ENCODE measurements around the gene SERPINB10.
"Not testable (repeated sequence)": the region's sequence is repeated elsewhere in the genome, so short reads cannot be mapped to it uniquely, and the experiment has no call there.

Gene SERPINB10

DNA sequence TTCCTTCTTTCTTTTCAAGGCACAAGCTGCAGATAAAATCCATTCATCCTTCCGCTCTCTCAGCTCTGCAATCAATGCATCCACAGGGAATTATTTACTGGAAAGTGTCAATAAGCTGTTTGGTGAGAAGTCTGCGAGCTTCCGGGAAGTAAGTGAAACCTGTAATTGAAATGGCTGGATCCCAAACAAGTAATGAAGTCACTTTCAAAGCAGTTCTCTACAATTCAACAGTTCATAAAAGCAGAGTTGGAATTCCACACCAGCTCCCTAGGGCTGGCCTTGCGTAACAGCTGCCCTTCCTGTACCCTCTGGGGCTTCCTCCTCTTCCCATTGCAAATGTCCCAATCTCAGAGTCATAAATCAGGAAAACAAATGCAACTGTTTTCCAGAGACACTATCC is 10.7 kb upstream of the SERPINB10 start:
- Mint-ChIP-seq H3K27me3 (peaks cover 45% of the 10 kb centered on the region), H3K9me3 (no peaks in the 10 kb centered on the region), H3K4me3 (no peak overlapping the region), H3K27ac (ENCODE audit: low read depth) (no peak overlapping the region), H3K4me1 (no peaks in the 10 kb centered on the region), H3K36me3 (ENCODE audit: insufficient read depth) (no peaks in the 10 kb centered on the region)
- DNase-seq (ENCODE audit: low spot score in 2 of 2) (no peak), ATAC-seq (replicated peaks; ENCODE audit: extremely low read depth, poor library complexity, severe bottlenecking) (no peak)

GRCh38 chr18:63899206-63899605 is 8.6 kb upstream of the SERPINB10 start:
- no peaks in the 10 kb centered on the region for H3K36me3 Mint-ChIP-seq (ENCODE audit: insufficient read depth)
- H3K9me3 Mint-ChIP-seq: no peaks in the 10 kb centered on the region
- no peak for DNase-seq (ENCODE audit: low spot score in 2 of 2)
- H3K4me3 Mint-ChIP-seq: no peak overlapping the region
- H3K27ac Mint-ChIP-seq (ENCODE audit: low read depth): no peak overlapping the region
- H3K4me1 Mint-ChIP-seq: no peaks in the 10 kb centered on the region
- H3K27me3 Mint-ChIP-seq: peaks cover 32% of the 10 kb centered on the region
- no peak for ATAC-seq (replicated peaks; ENCODE audit: extremely low read depth, poor library complexity, severe bottlenecking)

- DNase-seq (ENCODE audit: low spot score in 2 of 2) (no peak), ATAC-seq (replicated peaks; ENCODE audit: extremely low read depth, poor library complexity, severe bottlenecking) (no peak)
- H3K4me3 Mint-ChIP-seq: no peak overlapping the region
- H3K36me3 Mint-ChIP-seq (ENCODE audit: insufficient read depth): no peaks in the 10 kb centered on the region
- peaks cover 33% of the 10 kb centered on the region for H3K27me3 Mint-ChIP-seq
- no peak overlapping the region for H3K27ac Mint-ChIP-seq (ENCODE audit: low read depth)
- H3K9me3 Mint-ChIP-seq: no peaks in the 10 kb centered on the region
- H3K4me1 Mint-ChIP-seq: no peaks in the 10 kb centered on the region
These were observed 3.7 kb upstream of the SERPINB10 start for GRCh38 chr18:63903851-63904570.

GRCh38 chr18:63904694-63905093 is 3.1 kb upstream of the SERPINB10 start:
- Mint-ChIP-seq H3K9me3 (no peaks in the 10 kb centered on the region), H3K4me1 (no peaks in the 10 kb centered on the region), H3K27ac (ENCODE audit: low read depth) (no peak overlapping the region), H3K36me3 (ENCODE audit: insufficient read depth) (no peaks in the 10 kb centered on the region), H3K27me3 (peaks cover 33% of the 10 kb centered on the region), H3K4me3 (no peak overlapping the region)
- no peak for ATAC-seq (replicated peaks; ENCODE audit: extremely low read depth, poor library complexity, severe bottlenecking)
- DNase-seq (ENCODE audit: low spot score in 2 of 2): no peak

DNA sequence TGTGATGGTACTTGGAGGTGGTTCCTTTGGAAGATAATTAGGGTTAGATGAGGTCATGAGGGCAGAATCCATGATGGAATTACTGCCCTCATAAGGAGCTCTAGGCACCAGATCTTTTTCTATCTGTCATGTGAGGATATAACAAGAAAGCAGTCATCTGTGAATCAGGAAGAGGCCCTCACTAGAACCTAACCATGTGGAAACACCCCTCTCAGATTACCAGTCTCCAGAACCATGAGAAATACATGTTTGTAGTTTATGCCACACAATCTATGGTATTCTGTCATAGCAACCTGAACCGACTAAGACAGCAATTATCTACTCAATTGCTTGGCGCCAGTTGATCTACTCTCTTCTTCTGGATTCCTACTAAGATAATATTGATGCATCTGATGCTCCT is 2.4 kb upstream of the SERPINB10 start:
- Mint-ChIP-seq H3K4me1 (no peaks in the 10 kb centered on the region), H3K36me3 (ENCODE audit: insufficient read depth) (no peaks in the 10 kb centered on the region), H3K27me3 (peaks cover 34% of the 10 kb centered on the region), H3K9me3 (no peaks in the 10 kb centered on the region), H3K4me3 (no peak overlapping the region), H3K27ac (ENCODE audit: low read depth) (no peak overlapping the region)
- ATAC-seq (replicated peaks; ENCODE audit: extremely low read depth, poor library complexity, severe bottlenecking) (no peak), DNase-seq (ENCODE audit: low spot score in 2 of 2) (no peak)

- H3K36me3 Mint-ChIP-seq (ENCODE audit: insufficient read depth): no peaks in the 10 kb centered on the region
- H3K4me1 Mint-ChIP-seq: no peaks in the 10 kb centered on the region
- peaks cover 41% of the 10 kb centered on the region for H3K27me3 Mint-ChIP-seq
- DNase-seq (ENCODE audit: low spot score in 2 of 2) (no peak), ATAC-seq (replicated peaks; ENCODE audit: extremely low read depth, poor library complexity, severe bottlenecking) (no peak)
- no peak overlapping the region for H3K27ac Mint-ChIP-seq (ENCODE audit: low read depth)
- H3K9me3 Mint-ChIP-seq: no peaks in the 10 kb centered on the region
- no peak overlapping the region for H3K4me3 Mint-ChIP-seq
These were observed 1.7 kb upstream of the SERPINB10 start for GRCh38 chr18:63906056-63906455.

- DNase-seq (ENCODE audit: low spot score in 2 of 2) (no peak), ATAC-seq (replicated peaks; ENCODE audit: extremely low read depth, poor library complexity, severe bottlenecking) (no peak)
- Mint-ChIP-seq H3K27ac (ENCODE audit: low read depth) (no peak overlapping the region), H3K36me3 (ENCODE audit: insufficient read depth) (no peaks in the 10 kb centered on the region), H3K4me1 (no peaks in the 10 kb centered on the region), H3K27me3 (peaks cover 60% of the 10 kb centered on the region), H3K4me3 (no peak overlapping the region), H3K9me3 (no peaks in the 10 kb centered on the region)
These were observed 1.1 kb downstream of the SERPINB10 start for GRCh38 chr18:63908858-63909257.

GRCh38 chr18:63909870-63910269 is 2.1 kb downstream of the SERPINB10 start:
- H3K4me3 Mint-ChIP-seq: no peak overlapping the region
- H3K9me3 Mint-ChIP-seq: no peaks in the 10 kb centered on the region
- ATAC-seq (replicated peaks; ENCODE audit: extremely low read depth, poor library complexity, severe bottlenecking) (no peak), DNase-seq (ENCODE audit: low spot score in 2 of 2) (no peak)
- H3K27me3 Mint-ChIP-seq: peaks cover 70% of the 10 kb centered on the region
- H3K27ac Mint-ChIP-seq (ENCODE audit: low read depth): no peak overlapping the region
- H3K4me1 Mint-ChIP-seq: no peaks in the 10 kb centered on the region
- H3K36me3 Mint-ChIP-seq (ENCODE audit: insufficient read depth): no peaks in the 10 kb centered on the region

- no peaks in the 10 kb centered on the region for H3K4me1 Mint-ChIP-seq
- no peak overlapping the region for H3K4me3 Mint-ChIP-seq
- DNase-seq (ENCODE audit: low spot score in 2 of 2) (no peak), ATAC-seq (replicated peaks; ENCODE audit: extremely low read depth, poor library complexity, severe bottlenecking) (no peak)
- H3K27me3 Mint-ChIP-seq: peaks cover 51% of the 10 kb centered on the region
- no peaks in the 10 kb centered on the region for H3K9me3 Mint-ChIP-seq
- H3K36me3 Mint-ChIP-seq (ENCODE audit: insufficient read depth): no peaks in the 10 kb centered on the region
- H3K27ac Mint-ChIP-seq (ENCODE audit: low read depth): no peak overlapping the region
These were observed 10.1 kb downstream of the SERPINB10 start for GRCh38 chr18:63917817-63918216.

- Mint-ChIP-seq H3K9me3 (no peaks in the 10 kb centered on the region), H3K4me3 (no peak overlapping the region), H3K4me1 (no peaks in the 10 kb centered on the region), H3K36me3 (ENCODE audit: insufficient read depth) (no peaks in the 10 kb centered on the region), H3K27me3 (peaks cover 55% of the 10 kb centered on the region), H3K27ac (ENCODE audit: low read depth) (no peak overlapping the region)
- DNase-seq (ENCODE audit: low spot score in 2 of 2) (no peak), ATAC-seq (replicated peaks; ENCODE audit: extremely low read depth, poor library complexity, severe bottlenecking) (no peak)
These were observed 14.3 kb downstream of the SERPINB10 start for GRCh38 chr18:63922049-63922448.

GRCh38 chr18:63924551-63924950 is 16.8 kb downstream of the SERPINB10 start:
- ATAC-seq (replicated peaks; ENCODE audit: extremely low read depth, poor library complexity, severe bottlenecking) (no peak), DNase-seq (ENCODE audit: low spot score in 2 of 2) (no peak)
- H3K36me3 Mint-ChIP-seq (ENCODE audit: insufficient read depth): no peaks in the 10 kb centered on the region
- H3K27me3 Mint-ChIP-seq: peaks cover 55% of the 10 kb centered on the region
- no peaks in the 10 kb centered on the region for H3K9me3 Mint-ChIP-seq
- H3K27ac Mint-ChIP-seq (ENCODE audit: low read depth): no peak overlapping the region
- no peak overlapping the region for H3K4me3 Mint-ChIP-seq
- no peaks in the 10 kb centered on the region for H3K4me1 Mint-ChIP-seq

DNA sequence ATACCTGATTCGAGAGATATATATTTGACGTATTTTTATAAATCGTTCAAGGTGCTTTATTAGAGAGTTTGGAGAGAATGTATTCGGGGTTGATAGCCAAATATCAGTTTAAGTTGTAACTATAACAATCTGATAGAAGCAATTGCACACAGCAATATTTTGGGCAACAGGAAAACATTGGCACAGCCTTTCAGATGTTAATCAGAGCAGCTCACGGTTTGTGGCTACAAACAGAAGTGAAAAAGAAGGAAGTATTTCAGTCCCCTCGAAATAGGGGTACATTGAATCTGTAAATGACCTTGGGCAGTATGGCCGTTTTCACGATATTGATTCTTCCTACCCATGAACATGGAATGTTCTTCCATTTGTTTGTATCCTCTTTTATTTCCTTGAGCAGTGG is 20.6 kb downstream of the SERPINB10 start:
- no peaks in the 10 kb centered on the region for H3K9me3 Mint-ChIP-seq
- no peak overlapping the region for H3K4me3 Mint-ChIP-seq
- H3K27me3 Mint-ChIP-seq: peaks cover 54% of the 10 kb centered on the region
- H3K36me3 Mint-ChIP-seq (ENCODE audit: insufficient read depth): no peaks in the 10 kb centered on the region
- DNase-seq (ENCODE audit: low spot score in 2 of 2) (no peak), ATAC-seq (replicated peaks; ENCODE audit: extremely low read depth, poor library complexity, severe bottlenecking) (no peak)
- no peaks in the 10 kb centered on the region for H3K4me1 Mint-ChIP-seq
- H3K27ac Mint-ChIP-seq (ENCODE audit: low read depth): no peak overlapping the region

GRCh38 chr18:63929369-63929768 is 21.6 kb downstream of the SERPINB10 start:
- peaks cover 44% of the 10 kb centered on the region for H3K27me3 Mint-ChIP-seq
- not testable (repeated sequence) for DNase-seq (ENCODE audit: low spot score in 2 of 2); H3K4me3 Mint-ChIP-seq; H3K27ac Mint-ChIP-seq (ENCODE audit: low read depth); ATAC-seq (replicated peaks; ENCODE audit: extremely low read depth, poor library complexity, severe bottlenecking); H3K4me1 Mint-ChIP-seq; H3K36me3 Mint-ChIP-seq (ENCODE audit: insufficient read depth); H3K9me3 Mint-ChIP-seq

All from central memory CD8-positive, alpha-beta T cell (primary cell).